ENCODE results near the gene DDX55. TPM values are rescaled to one million over a fixed set of nuclear protein-coding genes. Genes with fewer than 3 reads are reported as not detected.

The DDX55 gene
- polyA plus RNA-seq, 3 donors = 6.6 to 32.9 (median 8.8) TPM

GRCh38 chr12:123659996-123660727, 58.3 kb downstream of the DDX55 start:
- Mint-ChIP-seq H3K27ac (peak overlapping the region in 3 of 7 donors; percentile 33 to 76 (median 43)), H3K4me1 (no peaks in the 10 kb centered on the region), H3K4me3 (no peak overlapping the region), H3K27me3 (ENCODE audit: low read depth in 3 of 3) (peaks cover 0 to 1% (median 0%) of the 10 kb centered on the region in 3 donors), H3K36me3 (peaks cover 40 to 52% of the 10 kb centered on the region in 2 donors), H3K9me3 (peaks cover 0 to 5% (median 0%) of the 10 kb centered on the region in 7 donors)
- Histone ChIP-seq H3K9ac (ENCODE audit: insufficient read depth, low read length, poor library complexity, severe bottlenecking) (no peak overlapping the region), H3K36me3 (replicated peaks in 1 of 2; ENCODE audit: control insufficient read depth in 1 of 2, insufficient read depth in 2 of 2, low read length in 2 of 2) (peaks cover 17 to 50% of the 10 kb centered on the region in 2 donors), H3K9me3 (replicated peaks in 1 of 2; ENCODE audit: control insufficient read depth in 1 of 2, insufficient read depth in 1 of 2, low read length in 2 of 2) (no peaks in the 10 kb centered on the region), H2AFZ (ENCODE audit: insufficient read depth, low read depth, low read length, poor library complexity, severe bottlenecking) (no peak overlapping the region), H3K27me3 (ENCODE audit: control insufficient read depth in 2 of 2, insufficient read depth in 2 of 2, low read length in 2 of 2) (no peaks in the 10 kb centered on the region), H4K20me1 (ENCODE audit: insufficient read depth, low read length) (no peaks in the 10 kb centered on the region), H3K79me2 (ENCODE audit: insufficient read depth, low read length) (no peaks in the 10 kb centered on the region), H3K4me2 (replicated peaks; ENCODE audit: extremely low read depth, low read length, poor library complexity, severe bottlenecking) (no peak overlapping the region), H3K4me3 (replicated peaks in 1 of 3; ENCODE audit: low read depth in 2 of 3, low read length in 3 of 3) (no peak overlapping the region), H3K4me1 (ENCODE audit: control insufficient read depth in 1 of 2, insufficient read depth in 2 of 2, low read length in 2 of 2) (no peaks in the 10 kb centered on the region), H3K27ac (ENCODE audit: low read depth in 1 of 2, low read length in 2 of 2) (no peak overlapping the region)
- intact Hi-C loops (cut with micrococcal nuclease) = no loop called here
- no peak for TF ChIP-seq CTCF (IDR thresholded peaks at IDR 0.05)
- DNase-seq = peak in 1 of 3 donors; percentile 5
- no CpG with 5 or more reads among the region's 5 CpGs for WGBS (ENCODE audit: insufficient coverage)

GRCh38 chr12:123667771-123668170, 65.9 kb downstream of the DDX55 start:
- H3K4me3 Mint-ChIP-seq = no peak overlapping the region
- H3K9me3 Mint-ChIP-seq = peaks cover 0 to 5% (median 0%) of the 10 kb centered on the region in 7 donors
- intact Hi-C loops (cut with micrococcal nuclease) = no loop called here
- H3K27ac Mint-ChIP-seq = peak overlapping the region in 1 of 7 donors; percentile 34
- peaks cover 0 to 4% (median 0%) of the 10 kb centered on the region in 3 donors for H3K27me3 Mint-ChIP-seq (ENCODE audit: low read depth in 3 of 3)
- no peaks in the 10 kb centered on the region for H3K79me2 ChIP-seq (ENCODE audit: insufficient read depth, low read length)
- H3K9ac ChIP-seq (ENCODE audit: insufficient read depth, low read length, poor library complexity, severe bottlenecking) = no peak overlapping the region
- H3K4me1 Mint-ChIP-seq = peaks cover 10% of the 10 kb centered on the region
- H3K27me3 ChIP-seq (ENCODE audit: control insufficient read depth in 2 of 2, insufficient read depth in 2 of 2, low read length in 2 of 2) = no peaks in the 10 kb centered on the region
- no peak overlapping the region for H3K4me2 ChIP-seq (replicated peaks; ENCODE audit: extremely low read depth, low read length, poor library complexity, severe bottlenecking)
- DNase-seq = no peak
- H3K27ac ChIP-seq (ENCODE audit: low read depth in 1 of 2, low read length in 2 of 2) = no peak overlapping the region
- H3K36me3 Mint-ChIP-seq = peaks cover 7 to 16% of the 10 kb centered on the region in 2 donors
- H2AFZ ChIP-seq (ENCODE audit: insufficient read depth, low read depth, low read length, poor library complexity, severe bottlenecking) = no peak overlapping the region
- peaks cover 8 to 14% of the 10 kb centered on the region in 2 donors for H3K4me1 ChIP-seq (ENCODE audit: control insufficient read depth in 1 of 2, insufficient read depth in 2 of 2, low read length in 2 of 2)
- no peak overlapping the region for H3K4me3 ChIP-seq (replicated peaks in 1 of 3; ENCODE audit: low read depth in 2 of 3, low read length in 3 of 3)
- H4K20me1 ChIP-seq (ENCODE audit: insufficient read depth, low read length) = no peaks in the 10 kb centered on the region
- WGBS (ENCODE audit: insufficient coverage) = 87% methylated on average over 8 of the region's 8 CpGs
- no peaks in the 10 kb centered on the region for H3K9me3 ChIP-seq (replicated peaks in 1 of 2; ENCODE audit: control insufficient read depth in 1 of 2, insufficient read depth in 1 of 2, low read length in 2 of 2)
- no peak for TF ChIP-seq CTCF (IDR thresholded peaks at IDR 0.05)
- no peaks in the 10 kb centered on the region for H3K36me3 ChIP-seq (replicated peaks in 1 of 2; ENCODE audit: control insufficient read depth in 1 of 2, insufficient read depth in 2 of 2, low read length in 2 of 2)

Small RNA genes lying within 50 kb of the gene (small RNA-seq; reads per million reads assigned to genes)
- gene SNORA9B (ENCODE audit: insufficient read length, low read depth) = 18.0 reads per million, percentile 86 among the genes with 10 or more reads in this experiment

Other genes with a start within 250 kb of the DDX55 start
- gene SBNO1, start 237.3 kb upstream of the DDX55 start, polyA plus RNA-seq = 10 to 100 TPM in 2 of 3 donors, 1 to 10 TPM in 1; 5.6 to 16.9 (median 11.4) TPM
- gene KMT5A, start 218.0 kb upstream of the DDX55 start, polyA plus RNA-seq = 10 to 100 TPM in 1 of 3 donors, 1 to 10 TPM in 1, under 1 TPM in 1; 0.81 to 20.3 (median 2.6) TPM
- 10 to 100 TPM; 19.3 to 25.1 (median 21.0) TPM for gene RILPL2, start 165.4 kb upstream of the DDX55 start, polyA plus RNA-seq
- gene SNRNP35, start 144.0 kb upstream of the DDX55 start, polyA plus RNA-seq = 10 to 100 TPM; 13.4 to 19.5 (median 16.7) TPM
- 1 to 10 TPM in 1 of 3 donors, not detected in 2; 1.2 TPM for gene RILPL1, start 68.4 kb upstream of the DDX55 start, polyA plus RNA-seq
- gene TMED2, start 17.5 kb upstream of the DDX55 start, polyA plus RNA-seq = 100 to 1,000 TPM in 2 of 3 donors, 10 to 100 TPM in 1; 43.0 to 351 (median 323) TPM
- 10 to 100 TPM; 55.7 to 73.4 (median 69.3) TPM for gene EIF2B1, start 31.6 kb downstream of the DDX55 start, polyA plus RNA-seq
- gene GTF2H3, start 31.7 kb downstream of the DDX55 start, polyA plus RNA-seq = 10 to 100 TPM in 2 of 3 donors, 1 to 10 TPM in 1; 8.2 to 21.7 (median 12.3) TPM
- gene TCTN2, start 69.0 kb downstream of the DDX55 start, polyA plus RNA-seq = 1 to 10 TPM in 1 of 3 donors, under 1 TPM in 1, not detected in 1; 0.24 to 1.1 TPM
- gene ATP6V0A2, start 110.3 kb downstream of the DDX55 start, polyA plus RNA-seq = 10 to 100 TPM; 11.5 to 16.9 (median 14.4) TPM
- gene DNAH10, start 160.2 kb downstream of the DDX55 start, polyA plus RNA-seq = not detected